HepG2 (cell line): ENCODE measurements around the gene FADD.

Experiments
- KLF9 ChIP-seq: IDR thresholded peaks from 2 replicates; pipeline ENCODE4 v1.6.1; 2016; ENCODE audit warnings: low read depth
- ZNF274 ChIP-seq: sonication (generic); formaldehyde crosslinking; IDR thresholded peaks from 2 replicates; pipeline ENCODE4 v1.5.1; 2020; ENCODE audit warnings: mild to moderate bottlenecking, missing genetic modification reagents
- TF ChIP-seq, protein P1 (sequence below): sonication (generic); formaldehyde crosslinking; IDR thresholded peaks from 2 replicates; pipeline ENCODE4 v1.9.0; 2021; ENCODE audit warnings: missing genetic modification reagents, borderline replicate concordance
- TF ChIP-seq, protein P2 (sequence below): sonication (generic); formaldehyde crosslinking; IDR thresholded peaks from 2 replicates; pipeline ENCODE4 v1.5.0; 2020; ENCODE audit warnings: missing genetic modification reagents, mild to moderate bottlenecking, borderline replicate concordance

DNA sequence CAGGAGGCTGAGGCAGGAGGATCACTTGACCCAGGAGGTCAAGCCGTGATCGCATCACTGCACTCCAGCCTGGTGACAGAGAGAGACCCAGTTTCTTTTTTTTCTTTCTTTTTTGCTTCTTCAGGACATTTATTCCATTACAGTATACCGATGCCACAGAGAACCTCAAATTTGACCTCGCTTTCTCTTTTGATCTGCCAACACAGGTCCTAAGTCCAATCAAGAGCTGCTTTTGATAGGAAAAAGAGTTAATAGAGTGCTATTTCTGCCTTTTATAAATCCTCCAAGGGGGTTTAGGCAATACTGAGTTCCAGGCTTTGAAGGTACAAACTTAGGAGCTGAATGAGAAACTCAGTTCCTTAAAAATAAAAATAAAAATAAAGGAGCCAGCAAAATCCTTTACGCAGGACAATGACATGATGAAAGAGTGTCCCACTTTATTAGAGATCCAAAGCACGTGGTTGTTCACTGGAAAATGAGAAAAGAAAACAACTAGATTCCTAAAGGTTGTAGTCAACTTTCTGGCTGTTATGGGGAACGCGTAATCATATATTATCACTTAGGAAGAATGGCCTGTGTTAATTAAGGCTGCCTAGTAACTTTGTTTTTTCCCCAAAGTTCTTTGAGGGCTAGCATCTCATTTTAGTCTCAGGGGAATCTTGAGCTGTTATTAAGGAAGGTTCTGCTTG lies 27.2 kb downstream of the FADD start:
- TF ChIP-seq, protein P1, sequence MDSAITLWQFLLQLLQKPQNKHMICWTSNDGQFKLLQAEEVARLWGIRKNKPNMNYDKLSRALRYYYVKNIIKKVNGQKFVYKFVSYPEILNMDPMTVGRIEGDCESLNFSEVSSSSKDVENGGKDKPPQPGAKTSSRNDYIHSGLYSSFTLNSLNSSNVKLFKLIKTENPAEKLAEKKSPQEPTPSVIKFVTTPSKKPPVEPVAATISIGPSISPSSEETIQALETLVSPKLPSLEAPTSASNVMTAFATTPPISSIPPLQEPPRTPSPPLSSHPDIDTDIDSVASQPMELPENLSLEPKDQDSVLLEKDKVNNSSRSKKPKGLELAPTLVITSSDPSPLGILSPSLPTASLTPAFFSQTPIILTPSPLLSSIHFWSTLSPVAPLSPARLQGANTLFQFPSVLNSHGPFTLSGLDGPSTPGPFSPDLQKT (CRISPR knock-in tag) = no peak
- TF ChIP-seq KLF9 (no peak), ZNF274 (no peak)
- TF ChIP-seq, protein P2, sequence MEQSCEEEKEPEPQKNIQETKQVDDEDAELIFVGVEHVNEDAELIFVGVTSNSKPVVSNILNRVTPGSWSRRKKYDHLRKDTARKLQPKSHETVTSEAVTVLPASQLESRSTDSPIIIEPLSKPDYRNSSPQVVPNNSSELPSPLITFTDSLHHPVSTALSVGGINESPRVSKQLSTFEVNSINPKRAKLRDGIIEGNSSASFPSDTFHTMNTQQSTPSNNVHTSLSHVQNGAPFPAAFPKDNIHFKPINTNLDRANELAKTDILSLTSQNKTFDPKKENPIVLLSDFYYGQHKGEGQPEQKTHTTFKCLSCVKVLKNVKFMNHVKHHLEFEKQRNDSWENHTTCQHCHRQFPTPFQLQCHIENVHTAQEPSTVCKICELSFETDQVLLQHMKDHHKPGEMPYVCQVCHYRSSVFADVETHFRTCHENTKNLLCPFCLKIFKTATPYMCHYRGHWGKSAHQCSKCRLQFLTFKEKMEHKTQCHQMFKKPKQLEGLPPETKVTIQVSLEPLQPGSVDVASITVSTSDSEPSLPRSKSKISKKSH (CRISPR knock-in tag) = no peak
